ENCODE data around the gene PRMT7. TPM values are rescaled to one million over a fixed set of nuclear protein-coding genes. Genes with fewer than 3 reads are reported as not detected.
A peak's percentile ranks its signal among the peaks of the same experiment; 100 is the strongest.

PRMT7 gene
- total RNA-seq, 5 donors from 2014 or later (not counting 1 experiment from before 2014, with no cell fraction given), result 80.1 to 92.4 (median 87.2) TPM

GRCh38 chr16:68289202-68289601 is 21.6 kb upstream of the PRMT7 start:
- H3K9me3 ChIP-seq, result no peaks in the 10 kb centered on the region
- CTCF ChIA-PET, result interaction anchor here (0.5 to 2.9 kb wide), 9 partner anchors 9 to 1280 kb away, joined by 3 to 15 read pairs (median 4); partner anchors contain the start of genes PRMT7 (in 1 of the 2), SLC7A6 (in 1 of the 2) and SLC7A6OS (in 1 of the 2)
- DNase-seq, result no peak
- peak overlapping the region in 1 of 3 donors; percentile 69 for H3K4me3 Mint-ChIP-seq
- H3K36me3 Mint-ChIP-seq, result peaks cover 49% of the 10 kb centered on the region
- H3K4me3 ChIP-seq (ENCODE audit: control insufficient read depth in 1 of 2, extremely low read depth in 1 of 2, low read length in 1 of 2), result no peak overlapping the region
- no CpG with 5 or more reads among the region's 2 CpGs for WGBS (ENCODE audit: insufficient coverage)
- POLR2A ChIA-PET, result interaction anchor here in 1 of 2 donors (0.6 to 1.2 kb wide), 5 partner anchors 11 to 538 kb away, joined by 3 to 10 read pairs (median 3); partner anchors contain the start of genes PRMT7 and SLC7A6OS
- H3K4me1 ChIP-seq (ENCODE audit: control insufficient read depth in 1 of 2, extremely low read depth in 1 of 2, insufficient read depth in 2 of 2, low read length in 2 of 2), result peaks cover 76 to 93% of the 10 kb centered on the region in 2 experiments
- H3K27ac Mint-ChIP-seq, result peak overlapping the region; percentile 94
- peak in 1 of 4 experiments; percentile 1 for ATAC-seq (replicated peaks in 1 of 4)
- no peaks in the 10 kb centered on the region for H3K27me3 Mint-ChIP-seq
- H3K27me3 ChIP-seq (replicated peaks in 1 of 2; ENCODE audit: control insufficient read depth in 2 of 2, extremely low read depth in 1 of 2, insufficient read depth in 2 of 2, low read length in 1 of 2), result no peaks in the 10 kb centered on the region
- H3K4me1 Mint-ChIP-seq, result peaks cover 91 to 97% (median 93%) of the 10 kb centered on the region in 3 donors
- no peaks in the 10 kb centered on the region for H3K9me3 Mint-ChIP-seq
- H3K27ac ChIP-seq (ENCODE audit: low read length), result peak overlapping the region; percentile 80
- peaks cover 15 to 51% of the 10 kb centered on the region in 2 donors for H3K36me3 ChIP-seq (ENCODE audit: control insufficient read depth in 2 of 2, extremely low read depth in 1 of 2, insufficient read depth in 1 of 2, low read length in 1 of 2)

DNA sequence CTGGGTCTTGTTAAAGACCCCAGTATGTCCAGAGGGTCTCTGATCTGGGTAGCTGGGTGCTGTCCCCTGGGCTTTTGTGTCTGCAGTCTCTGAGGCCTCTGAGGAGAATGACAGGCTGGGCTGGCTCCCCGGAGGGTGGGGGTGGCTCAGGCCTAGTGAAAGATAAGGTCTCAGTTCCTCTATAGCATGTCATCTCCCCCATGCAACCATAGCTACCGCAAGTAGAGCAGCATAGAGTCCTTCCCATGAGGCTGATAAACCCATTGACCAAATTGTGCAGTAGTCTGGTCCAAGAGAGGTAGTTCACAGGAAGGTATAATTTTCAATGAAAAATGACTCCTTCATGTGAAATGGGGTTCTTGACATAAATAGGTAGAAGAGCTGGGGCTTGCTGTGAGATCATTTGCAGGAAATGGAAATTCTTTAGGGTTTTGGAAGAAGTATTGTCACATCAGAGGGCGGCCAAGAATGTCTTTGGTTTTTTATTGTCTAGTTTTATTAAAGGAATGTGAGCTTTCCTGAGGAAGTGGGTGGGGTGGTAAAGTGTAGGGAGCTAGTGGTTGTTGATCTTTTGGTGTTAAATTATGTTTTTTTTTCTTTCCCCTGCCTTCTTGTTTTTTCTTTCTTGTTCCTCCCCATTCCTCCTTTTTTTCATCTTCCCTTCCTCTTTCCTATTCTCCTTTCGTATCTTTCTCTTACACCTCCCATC is 21.0 kb upstream of the PRMT7 start:
- H3K27me3 Mint-ChIP-seq, result no peaks in the 10 kb centered on the region
- no peak overlapping the region for H3K4me3 ChIP-seq (ENCODE audit: control insufficient read depth in 1 of 2, extremely low read depth in 1 of 2, low read length in 1 of 2)
- peak in 19 of 35 experiments; percentile 22 to 57 (median 35) for DNase-seq
- H3K27ac Mint-ChIP-seq, result peak overlapping the region; percentile 94
- ChIA-PET POLR2A (interaction anchor here in 1 of 2 donors (0.6 to 1.2 kb wide), 5 partner anchors 10 to 539 kb away, joined by 3 to 10 read pairs (median 3); partner anchors contain the start of genes PRMT7 and SLC7A6OS), CTCF (interaction anchor here (0.8 to 2.9 kb wide), 9 partner anchors 9 to 769 kb away, joined by 3 to 15 read pairs (median 4); partner anchors contain the start of genes PRMT7 (in 1 of the 2), SLC7A6 (in 1 of the 2) and SLC7A6OS (in 1 of the 2))
- peak; percentile 41 to 51 (median 44) for ATAC-seq (replicated peaks in 1 of 4)
- H3K4me1 ChIP-seq (ENCODE audit: control insufficient read depth in 1 of 2, extremely low read depth in 1 of 2, insufficient read depth in 2 of 2, low read length in 2 of 2), result peaks cover 72 to 87% of the 10 kb centered on the region in 2 experiments
- H3K36me3 ChIP-seq (ENCODE audit: control insufficient read depth in 2 of 2, extremely low read depth in 1 of 2, insufficient read depth in 1 of 2, low read length in 1 of 2), result peaks cover 15 to 56% of the 10 kb centered on the region in 2 donors
- H3K9me3 Mint-ChIP-seq, result no peaks in the 10 kb centered on the region
- peaks cover 51% of the 10 kb centered on the region for H3K36me3 Mint-ChIP-seq
- no peaks in the 10 kb centered on the region for H3K9me3 ChIP-seq
- WGBS (ENCODE audit: insufficient coverage), result 19% methylated on average over 2 of the region's 4 CpGs
- H3K27ac ChIP-seq (ENCODE audit: low read length), result peak overlapping the region; percentile 80
- peak overlapping the region; percentile 32 to 69 (median 42) for H3K4me3 Mint-ChIP-seq
- H3K4me1 Mint-ChIP-seq, result peaks cover 87 to 96% (median 89%) of the 10 kb centered on the region in 3 donors
- H3K27me3 ChIP-seq (replicated peaks in 1 of 2; ENCODE audit: control insufficient read depth in 2 of 2, extremely low read depth in 1 of 2, insufficient read depth in 2 of 2, low read length in 1 of 2), result no peaks in the 10 kb centered on the region

GRCh38 chr16:68290450-68290849 is 20.4 kb upstream of the PRMT7 start:
- H3K36me3 Mint-ChIP-seq, result peaks cover 56% of the 10 kb centered on the region
- WGBS (ENCODE audit: insufficient coverage), result 97% methylated on average over 4 of the region's 6 CpGs
- DNase-seq, result no peak

GRCh38 chr16:68291227-68291626 is 19.6 kb upstream of the PRMT7 start:
- Mint-ChIP-seq H3K27me3 (no peaks in the 10 kb centered on the region), H3K36me3 (peaks cover 59% of the 10 kb centered on the region)

More at GRCh38 chr16:68290450-68290849, 20.4 kb upstream of the PRMT7 start:
- Histone ChIP-seq H3K27me3 (replicated peaks in 1 of 2; ENCODE audit: control insufficient read depth in 2 of 2, extremely low read depth in 1 of 2, insufficient read depth in 2 of 2, low read length in 1 of 2) (no peaks in the 10 kb centered on the region), H3K9me3 (no peaks in the 10 kb centered on the region), H3K36me3 (ENCODE audit: control insufficient read depth in 2 of 2, extremely low read depth in 1 of 2, insufficient read depth in 1 of 2, low read length in 1 of 2) (peaks cover 15 to 63% of the 10 kb centered on the region in 2 donors), H3K4me1 (ENCODE audit: control insufficient read depth in 1 of 2, extremely low read depth in 1 of 2, insufficient read depth in 2 of 2, low read length in 2 of 2) (peaks cover 68 to 80% of the 10 kb centered on the region in 2 experiments), H3K27ac (ENCODE audit: low read length) (peak overlapping the region; percentile 80), H3K4me3 (ENCODE audit: control insufficient read depth in 1 of 2, extremely low read depth in 1 of 2, low read length in 1 of 2) (no peak overlapping the region)
- Mint-ChIP-seq H3K4me1 (peaks cover 82 to 95% (median 82%) of the 10 kb centered on the region in 3 donors), H3K9me3 (no peaks in the 10 kb centered on the region), H3K27me3 (no peaks in the 10 kb centered on the region), H3K4me3 (peak overlapping the region; percentile 32 to 69 (median 42)), H3K27ac (peak overlapping the region; percentile 94)
- ATAC-seq (replicated peaks in 1 of 4), result no peak
- POLR2A ChIA-PET, result interaction anchor here in 1 of 2 donors (1.0 to 1.2 kb wide), 2 partner anchors 9 to 27 kb away, joined by 3 to 6 read pairs; no protein-coding TSS in a partner anchor
- CTCF ChIA-PET, result interaction anchor here (0.8 to 2.7 kb wide), 6 partner anchors 10 to 37 kb away, joined by 3 to 9 read pairs (median 5); partner anchors contain the start of genes PRMT7 (in 1 of the 2), SLC7A6 (in 1 of the 2) and SLC7A6OS (in 1 of the 2)

GRCh38 chr16:68292425-68292824 is 18.4 kb upstream of the PRMT7 start:
- Histone ChIP-seq H3K4me1 (ENCODE audit: control insufficient read depth in 1 of 2, extremely low read depth in 1 of 2, insufficient read depth in 2 of 2, low read length in 2 of 2) (peaks cover 50 to 61% of the 10 kb centered on the region in 2 experiments), H3K4me3 (ENCODE audit: control insufficient read depth in 1 of 2, extremely low read depth in 1 of 2, low read length in 1 of 2) (no peak overlapping the region), H3K27me3 (replicated peaks in 1 of 2; ENCODE audit: control insufficient read depth in 2 of 2, extremely low read depth in 1 of 2, insufficient read depth in 2 of 2, low read length in 1 of 2) (no peaks in the 10 kb centered on the region), H3K36me3 (ENCODE audit: control insufficient read depth in 2 of 2, extremely low read depth in 1 of 2, insufficient read depth in 1 of 2, low read length in 1 of 2) (peaks cover 19 to 83% of the 10 kb centered on the region in 2 donors), H3K27ac (ENCODE audit: low read length) (peak overlapping the region; percentile 80), H3K9me3 (no peaks in the 10 kb centered on the region)
- Mint-ChIP-seq H3K27ac (peak overlapping the region; percentile 94), H3K9me3 (no peaks in the 10 kb centered on the region), H3K36me3 (peaks cover 64% of the 10 kb centered on the region), H3K4me3 (peak overlapping the region in 1 of 3 donors; percentile 69), H3K27me3 (no peaks in the 10 kb centered on the region), H3K4me1 (peaks cover 65 to 89% (median 66%) of the 10 kb centered on the region in 3 donors)
- WGBS (ENCODE audit: insufficient coverage), result 81% methylated on average over 2 of the region's 5 CpGs
- ChIA-PET CTCF (no interaction called here), POLR2A (interaction anchor here in 1 of 2 donors (1.5 kb wide), 1 partner anchor 18 kb away, joined by 4 read pairs; the partner anchor contains the start of genes PRMT7 and SLC7A6OS)
- ATAC-seq (replicated peaks in 1 of 4), result no peak
- DNase-seq, result no peak

More at GRCh38 chr16:68291227-68291626, 19.6 kb upstream of the PRMT7 start:
- Mint-ChIP-seq H3K4me1 (peaks cover 75 to 91% (median 77%) of the 10 kb centered on the region in 3 donors), H3K4me3 (peak overlapping the region; percentile 36 to 69 (median 46)), H3K9me3 (no peaks in the 10 kb centered on the region), H3K27ac (peak overlapping the region; percentile 94)
- ATAC-seq (replicated peaks in 1 of 4), result no peak
- Histone ChIP-seq H3K4me1 (ENCODE audit: control insufficient read depth in 1 of 2, extremely low read depth in 1 of 2, insufficient read depth in 2 of 2, low read length in 2 of 2) (peaks cover 62 to 73% of the 10 kb centered on the region in 2 experiments), H3K27me3 (replicated peaks in 1 of 2; ENCODE audit: control insufficient read depth in 2 of 2, extremely low read depth in 1 of 2, insufficient read depth in 2 of 2, low read length in 1 of 2) (no peaks in the 10 kb centered on the region), H3K9me3 (no peaks in the 10 kb centered on the region), H3K27ac (ENCODE audit: low read length) (peak overlapping the region; percentile 80), H3K36me3 (ENCODE audit: control insufficient read depth in 2 of 2, extremely low read depth in 1 of 2, insufficient read depth in 1 of 2, low read length in 1 of 2) (peaks cover 15 to 71% of the 10 kb centered on the region in 2 donors), H3K4me3 (ENCODE audit: control insufficient read depth in 1 of 2, extremely low read depth in 1 of 2, low read length in 1 of 2) (no peak overlapping the region)
- ChIA-PET POLR2A (interaction anchor here in 1 of 2 donors (1.5 kb wide), 1 partner anchor 19 kb away, joined by 4 read pairs; the partner anchor contains the start of genes PRMT7 and SLC7A6OS), CTCF (interaction anchor here (0.7 to 2.7 kb wide), 5 partner anchors 11 to 30 kb away, joined by 3 to 9 read pairs (median 3); partner anchors contain the start of genes PRMT7 (in 1 of the 2) and SLC7A6OS (in 1 of the 2))
- WGBS (ENCODE audit: insufficient coverage), result 87% methylated on average over 4 of the region's 4 CpGs
- DNase-seq, result no peak

Measured in T-cell (primary cell).